NCI-H226 (cell line): ENCODE measurements around the gene PIAS4.

Experiments
- DNase-seq: peaks from one replicate; pipeline ENCODE4 v3.0.0-alpha.2; 2015

PIAS4 gene

DNA sequence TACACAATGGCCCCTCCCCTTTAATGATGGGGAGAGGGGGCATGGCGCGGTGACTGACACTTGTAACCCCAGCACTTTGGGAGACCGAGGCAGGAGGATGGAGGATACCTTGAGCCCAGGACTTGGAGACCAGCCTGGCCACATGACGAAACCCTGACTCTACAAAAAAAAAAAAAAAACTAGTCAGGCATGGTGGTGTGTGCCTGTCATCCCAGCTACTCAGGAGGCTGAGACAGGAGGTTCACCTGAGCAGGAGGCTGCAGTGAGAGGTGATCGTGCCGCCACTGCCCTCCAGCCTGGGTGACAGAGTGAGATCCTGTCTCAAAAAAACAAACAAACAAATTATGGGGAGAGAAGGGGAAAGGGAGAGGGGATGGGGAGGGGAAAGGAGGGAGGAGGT lies 72.9 kb downstream of the PIAS4 start:
- DNase-seq = no peak

DNA sequence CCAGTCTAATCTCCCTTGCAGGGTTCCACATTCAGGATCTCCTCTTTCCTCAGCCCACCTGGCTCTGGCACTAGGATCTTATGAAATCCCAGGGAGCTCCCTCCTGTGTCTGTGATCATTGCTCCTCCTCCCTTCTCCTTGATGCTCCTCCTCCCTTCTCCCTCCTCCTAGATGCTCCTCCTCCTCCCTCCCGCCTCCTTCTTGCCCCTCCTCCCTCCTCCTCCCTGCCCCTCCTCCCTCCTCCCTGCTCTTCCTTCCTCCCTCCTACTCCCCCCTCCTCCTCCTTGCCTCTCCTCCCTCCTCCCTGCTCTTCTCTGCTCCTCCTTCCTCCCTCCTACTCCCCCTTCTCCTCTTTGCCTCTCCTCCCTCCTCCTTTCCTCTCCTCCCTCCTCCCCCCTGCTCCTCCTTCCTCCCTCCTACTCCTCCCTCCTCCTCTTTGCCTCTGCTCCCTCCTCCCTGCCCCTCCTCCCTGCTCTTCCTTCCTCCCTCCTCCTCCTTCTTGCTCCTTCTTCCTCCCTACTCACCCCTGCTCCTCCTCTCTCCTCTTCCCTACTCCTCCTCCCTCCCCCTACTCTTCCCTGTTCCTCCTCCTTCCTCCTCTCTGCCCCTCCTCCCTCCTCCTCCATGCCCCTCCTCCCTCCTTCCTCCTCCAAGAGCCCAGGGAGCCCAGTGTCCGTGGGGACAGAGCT lies 74.0 kb downstream of the PIAS4 start:
- DNase-seq = peak; percentile 22

- DNase-seq = no peak
Observed at GRCh38 chr19:4082172-4082571, 74.6 kb downstream of the PIAS4 start.

DNA sequence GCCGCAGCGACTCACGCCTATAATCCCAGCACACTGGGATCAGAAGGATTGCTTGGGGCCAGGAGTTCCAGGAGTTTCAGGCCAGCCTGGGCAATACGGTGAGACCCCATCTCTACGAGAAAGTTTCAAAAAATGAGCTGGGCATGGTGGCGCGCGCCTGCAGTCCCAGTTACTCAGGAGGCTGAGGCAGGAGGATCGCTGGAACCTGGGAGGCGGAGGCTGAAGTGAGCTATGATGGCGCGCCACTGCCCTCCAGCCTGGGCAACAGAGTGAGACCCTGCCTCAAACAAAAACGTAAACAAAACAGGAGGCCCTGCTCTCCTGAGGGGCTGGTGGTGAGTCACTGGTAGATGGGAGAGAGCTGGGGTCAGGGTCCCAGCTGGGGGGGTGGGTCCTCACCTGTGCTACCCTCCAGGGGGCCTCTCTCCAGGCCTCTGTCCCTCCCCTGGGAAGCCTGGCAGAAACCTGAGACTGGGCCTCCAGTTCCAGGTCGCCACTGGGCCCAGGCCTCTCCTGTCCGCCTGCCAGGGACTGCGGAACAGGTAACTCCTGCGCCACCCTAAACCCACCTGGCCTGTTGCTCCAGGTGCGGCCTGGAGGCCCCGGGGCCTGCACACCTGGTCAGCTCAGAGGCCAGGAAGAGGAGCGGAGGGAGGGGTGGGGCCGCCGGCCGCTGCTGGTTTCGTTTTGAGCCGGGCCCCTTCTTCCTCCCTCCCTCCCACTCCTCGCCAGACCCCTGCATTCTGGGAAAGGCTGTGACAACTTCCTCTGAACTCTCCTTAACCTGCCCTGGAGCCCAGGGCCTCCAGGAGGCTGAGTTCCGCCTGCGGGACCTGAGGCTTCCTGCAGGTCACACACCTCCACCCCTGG lies 76.4 kb downstream of the PIAS4 start:
- DNase-seq = no peak

GRCh38 chr19:4084547-4084877 lies 77.0 kb downstream of the PIAS4 start:
- DNase-seq = no peak

DNA sequence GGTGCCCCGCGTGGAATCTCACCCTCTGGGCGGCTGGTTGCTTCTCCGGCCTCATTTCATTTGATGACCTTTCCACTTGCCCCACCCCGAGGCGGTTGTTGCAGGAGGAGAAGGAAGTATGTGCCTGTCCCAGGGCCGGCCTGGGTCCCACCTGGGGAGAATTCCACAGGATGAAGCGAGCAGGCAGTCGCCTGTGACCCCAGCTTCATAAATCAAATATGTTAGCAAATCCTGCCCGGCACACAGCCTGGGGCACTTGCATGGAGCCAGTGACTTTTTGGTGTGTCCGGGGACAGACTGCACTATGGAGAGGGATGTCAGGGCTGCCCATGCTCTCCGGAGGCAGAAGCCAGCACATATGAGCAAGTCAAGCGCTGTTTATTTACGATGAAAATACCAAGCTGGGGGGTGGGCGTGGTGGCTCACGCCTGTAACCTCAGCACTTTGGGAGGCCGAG lies 78.9 kb downstream of the PIAS4 start:
- DNase-seq = no peak

DNA sequence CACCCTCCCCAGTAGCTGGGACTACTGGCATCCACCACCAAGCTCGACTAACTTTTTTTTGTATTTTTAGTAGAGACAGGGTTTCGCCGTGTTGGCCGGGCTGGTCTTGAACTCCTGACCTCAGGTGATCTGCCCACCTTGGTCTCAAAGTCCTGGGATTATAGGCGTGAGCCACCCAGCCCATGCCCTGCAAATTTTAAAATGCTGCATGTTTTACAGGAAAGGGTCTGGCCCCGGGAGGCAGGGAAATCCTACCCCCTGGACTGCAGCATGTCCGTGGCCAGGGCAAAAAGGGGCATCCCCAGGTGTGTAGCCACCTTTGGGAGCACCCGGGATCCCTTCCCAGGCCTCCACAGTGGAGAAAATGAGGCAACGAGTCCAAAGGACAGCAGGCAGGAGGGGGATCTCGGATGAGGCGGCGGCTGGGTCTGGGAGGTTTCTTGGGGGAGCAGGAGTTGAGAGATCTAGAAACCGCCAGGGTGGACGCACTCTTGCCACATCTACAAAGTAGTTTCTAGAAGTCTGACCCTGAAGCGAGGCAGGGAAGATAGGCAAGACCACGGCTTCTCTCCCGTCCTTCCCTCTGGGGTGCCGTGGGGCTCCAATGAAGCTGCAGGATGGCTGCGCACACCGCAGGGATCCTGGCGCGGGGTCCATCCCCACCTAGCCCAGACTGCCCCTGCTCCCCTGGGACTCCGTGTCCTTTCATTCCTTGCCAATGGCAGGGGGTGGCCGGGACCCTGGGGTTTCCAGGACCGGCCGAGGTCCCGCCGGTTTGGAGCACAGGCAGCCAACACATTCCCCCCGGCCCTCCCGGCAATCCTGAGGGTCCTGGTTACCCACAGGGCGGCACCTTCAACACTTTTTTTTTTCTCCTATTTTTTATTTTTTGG lies 80.5 kb downstream of the PIAS4 start:
- DNase-seq = no peak

DNA sequence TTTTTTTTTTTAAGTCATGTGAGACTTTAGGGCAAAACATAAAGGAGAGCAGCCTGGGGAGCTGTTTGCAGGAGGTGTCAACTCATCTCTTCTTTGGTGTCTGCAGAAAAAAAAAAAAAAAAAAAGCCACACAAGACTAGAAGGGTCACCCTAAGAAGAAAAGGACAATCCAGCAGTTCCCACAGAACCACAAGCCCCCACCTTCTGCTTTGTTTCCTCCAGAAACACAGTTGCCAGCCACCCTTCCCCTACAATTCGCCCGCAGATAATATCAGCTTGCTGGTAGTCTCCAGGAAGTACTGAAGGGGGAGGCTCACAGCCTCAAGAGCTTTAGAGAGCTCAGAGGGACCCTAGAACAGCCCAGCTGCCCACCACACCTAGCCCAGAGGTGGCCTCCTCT lies 81.4 kb downstream of the PIAS4 start:
- no peak for DNase-seq
